ENCODE data around the gene NOL12. TPM values are rescaled to one million over a fixed set of nuclear protein-coding genes. Genes with fewer than 3 reads are reported as not detected.

NOL12 gene
- polyA plus RNA-seq, 1 of the 3 experiments (the other 2 are of a cell fraction) = 52.2 TPM

- no peak overlapping the region for H2AFZ ChIP-seq (ENCODE audit: low read depth)
- no peaks in the 10 kb centered on the region for H4K20me1 ChIP-seq (ENCODE audit: insufficient read depth)
- H3K4me2 ChIP-seq = no peak overlapping the region
- H3K27ac ChIP-seq (ENCODE audit: low read depth in 2 of 2, low read length in 1 of 2) = no peak overlapping the region
- ChIA-PET CTCF (interaction anchor here (0.9 to 2.7 kb wide), 4 partner anchors 12 to 59 kb away, joined by 3 to 9 read pairs (median 3); partner anchors contain the start of gene TRIOBP), POLR2A (no interaction called here)
- WGBS (ENCODE audit: low lambda C conversion rate) = 97% methylated on average over 17 of the region's 17 CpGs
- no peaks in the 10 kb centered on the region for H3K27me3 ChIP-seq (ENCODE audit: insufficient read depth)
- TF ChIP-seq FOXJ3 (CRISPR knock-in tag; IDR thresholded peaks at IDR 0.05) (no peak), REST (IDR thresholded peaks at IDR 0.05; ENCODE audit: low read depth, low read length) (no peak), MXI1 (IDR thresholded peaks at IDR 0.05; ENCODE audit: low read depth, low read length) (no peak), MEF2A (IDR thresholded peaks at IDR 0.05; ENCODE audit: borderline replicate concordance, low read depth) (no peak), IRF3 (IDR thresholded peaks at IDR 0.05; ENCODE audit: low read depth, low read length) (no peak), POLR2AphosphoS5 (IDR thresholded peaks at IDR 0.05; ENCODE audit: low read depth, low read length) (no peak), TCF12 (IDR thresholded peaks at IDR 0.05) (no peak), FOXM1 (IDR thresholded peaks at IDR 0.05; ENCODE audit: low read depth) (no peak), YY1 (IDR thresholded peaks at IDR 0.05; ENCODE audit: low read depth) (no peak), FOSL2 (IDR thresholded peaks at IDR 0.05; ENCODE audit: borderline replicate concordance, low read depth) (no peak)
- no peak overlapping the region for H3K4me3 ChIP-seq (ENCODE audit: low read depth in 2 of 2, low read length in 1 of 2)
- H3K79me2 ChIP-seq (ENCODE audit: insufficient read depth) = no peaks in the 10 kb centered on the region
- no peak overlapping the region for H3K9ac ChIP-seq
- peaks cover 29 to 38% of the 10 kb centered on the region in 2 experiments; a peak in 3 of 4 replicates for H3K4me1 ChIP-seq (ENCODE audit: control insufficient read depth in 1 of 2, insufficient read depth in 2 of 2, low read depth in 1 of 2, low read length in 1 of 2)
- no peak for DNase-seq
- H3K9me3 ChIP-seq = no peaks in the 10 kb centered on the region
- no peaks in the 10 kb centered on the region for H3K9me2 ChIP-seq
- H3F3A ChIP-seq (replicated peaks; ENCODE audit: insufficient read depth) = peaks cover 30% of the 10 kb centered on the region
- no peaks in the 10 kb centered on the region for H3K36me3 ChIP-seq (replicated peaks in 1 of 2; ENCODE audit: control insufficient read depth in 1 of 2, insufficient read depth in 2 of 2, low read length in 1 of 2)
These were observed 53.5 kb downstream of the NOL12 start for GRCh38 chr22:37739611-37740049.

- H3K4me1 ChIP-seq (ENCODE audit: control insufficient read depth in 1 of 2, insufficient read depth in 2 of 2, low read depth in 1 of 2, low read length in 1 of 2) = peaks cover 29 to 32% of the 10 kb centered on the region in 2 experiments; a peak in 3 of 4 replicates
- H3K27ac ChIP-seq (ENCODE audit: low read depth in 2 of 2, low read length in 1 of 2) = peak overlapping the region in 1 of 2 experiments; percentile 87; a peak in 2 of 4 replicates
- no peaks in the 10 kb centered on the region for H3K36me3 ChIP-seq (replicated peaks in 1 of 2; ENCODE audit: control insufficient read depth in 1 of 2, insufficient read depth in 2 of 2, low read length in 1 of 2)
- no peaks in the 10 kb centered on the region for H3K27me3 ChIP-seq (ENCODE audit: insufficient read depth)
- 87% methylated on average over 18 of the region's 22 CpGs for WGBS (ENCODE audit: low lambda C conversion rate)
- no peaks in the 10 kb centered on the region for H3K9me2 ChIP-seq
- H3K79me2 ChIP-seq (ENCODE audit: insufficient read depth) = peaks cover 7% of the 10 kb centered on the region; the same call in 1 of the 2 replicates
- no peak overlapping the region for H2AFZ ChIP-seq (ENCODE audit: low read depth)
- no peak overlapping the region for H3K4me2 ChIP-seq
- no peak for DNase-seq
- no peaks in the 10 kb centered on the region for H3K9me3 ChIP-seq
- TF ChIP-seq SIN3A (IDR thresholded peaks at IDR 0.05; ENCODE audit: borderline replicate concordance, low read depth, low read length) = no peak
- TF ChIP-seq RFX5 (IDR thresholded peaks at IDR 0.05; ENCODE audit: low read length) = 0 out of 2 replicates have a peak, but pooled peaks have one; percentile 42
- CTCF ChIA-PET = interaction anchor here (0.9 to 2.7 kb wide), 8 partner anchors 12 to 98 kb away, joined by 3 to 9 read pairs (median 4); partner anchors contain the start of genes PDXP and TRIOBP
- no peaks in the 10 kb centered on the region for H4K20me1 ChIP-seq (ENCODE audit: insufficient read depth)
- no peak overlapping the region for H3K4me3 ChIP-seq (ENCODE audit: low read depth in 2 of 2, low read length in 1 of 2)
- H3K9ac ChIP-seq = no peak overlapping the region
- peaks cover 34% of the 10 kb centered on the region for H3F3A ChIP-seq (replicated peaks; ENCODE audit: insufficient read depth)
- POLR2A ChIA-PET = interaction anchor here (0.7 to 1.9 kb wide), 6 partner anchors 11 to 132 kb away, joined by 3 to 9 read pairs (median 6); partner anchors contain the start of genes GGA1 and PDXP
These were observed 54.5 kb downstream of the NOL12 start for GRCh38 chr22:37740455-37741311.

Measured in SK-N-SH (cell line).